Left renal pelvis (tissue), 4 donors: ENCODE measurements around the gene ZNF532. TPM values are rescaled to one million over a fixed set of nuclear protein-coding genes. Genes with fewer than 3 reads are reported as not detected.

Source experiments
- DNase-seq, 4 donors: peaks; one replicate each; pipeline ENCODE4 v3.0.0-alpha.2; 2013; ENCODE audit warnings: low read depth in 4 of 4, low spot score in 3 of 4
- polyA plus RNA-seq, 4 donors: library from polyadenylated mRNA; unstranded; fragments of 120-200 nt; gene quantifications; one replicate each; pipeline ENCODE4 v1.2.1, GENCODE V29; 2013; ENCODE audit not compliant: insufficient read length in 4 of 4

The ZNF532 gene
- polyA plus RNA-seq, 4 donors, result 89.8 to 141 (median 102) TPM

GRCh38 chr18:58937887-58938267, 73.2 kb downstream of the ZNF532 start:
- DNase-seq, result no peak

GRCh38 chr18:58941426-58942099, 76.9 kb downstream of the ZNF532 start:
- no peak for DNase-seq

GRCh38 chr18:58943896-58944295, 79.2 kb downstream of the ZNF532 start:
- no peak for DNase-seq

GRCh38 chr18:58947136-58947732, 82.6 kb downstream of the ZNF532 start:
- no peak for DNase-seq

GRCh38 chr18:58949031-58949430, 84.4 kb downstream of the ZNF532 start:
- no peak for DNase-seq

GRCh38 chr18:58951986-58952702, 87.5 kb downstream of the ZNF532 start:
- no peak for DNase-seq

- no peak for DNase-seq
Measured at GRCh38 chr18:58952858-58953257, 88.2 kb downstream of the ZNF532 start.

GRCh38 chr18:58953627-58954026, 89.0 kb downstream of the ZNF532 start:
- DNase-seq, result peak in 1 of 4 donors; percentile 31

GRCh38 chr18:58955001-58955400, 90.3 kb downstream of the ZNF532 start:
- DNase-seq, result no peak

GRCh38 chr18:58955738-58956137, 91.1 kb downstream of the ZNF532 start:
- no peak for DNase-seq

- DNase-seq, result no peak
Measured at GRCh38 chr18:58958628-58959027, 94.0 kb downstream of the ZNF532 start.

- no peak for DNase-seq
Measured at GRCh38 chr18:58960508-58960907, 95.8 kb downstream of the ZNF532 start.

- DNase-seq, result no peak
Measured at GRCh38 chr18:58960946-58961722, 96.5 kb downstream of the ZNF532 start.

GRCh38 chr18:58962336-58962735, 97.7 kb downstream of the ZNF532 start:
- DNase-seq, result no peak

- DNase-seq, result no peak
Measured at GRCh38 chr18:58965291-58966004, 100.8 kb downstream of the ZNF532 start.

GRCh38 chr18:58966005-58966677, 101.5 kb downstream of the ZNF532 start:
- DNase-seq, result no peak

GRCh38 chr18:58966704-58967103, 102.0 kb downstream of the ZNF532 start:
- no peak for DNase-seq

- no peak for DNase-seq
Measured at GRCh38 chr18:58967751-58968254, 103.1 kb downstream of the ZNF532 start.

- DNase-seq, result no peak
Measured at GRCh38 chr18:58970943-58971790, 106.5 kb downstream of the ZNF532 start.
